ENCODE data around the gene GRN.

DNA sequence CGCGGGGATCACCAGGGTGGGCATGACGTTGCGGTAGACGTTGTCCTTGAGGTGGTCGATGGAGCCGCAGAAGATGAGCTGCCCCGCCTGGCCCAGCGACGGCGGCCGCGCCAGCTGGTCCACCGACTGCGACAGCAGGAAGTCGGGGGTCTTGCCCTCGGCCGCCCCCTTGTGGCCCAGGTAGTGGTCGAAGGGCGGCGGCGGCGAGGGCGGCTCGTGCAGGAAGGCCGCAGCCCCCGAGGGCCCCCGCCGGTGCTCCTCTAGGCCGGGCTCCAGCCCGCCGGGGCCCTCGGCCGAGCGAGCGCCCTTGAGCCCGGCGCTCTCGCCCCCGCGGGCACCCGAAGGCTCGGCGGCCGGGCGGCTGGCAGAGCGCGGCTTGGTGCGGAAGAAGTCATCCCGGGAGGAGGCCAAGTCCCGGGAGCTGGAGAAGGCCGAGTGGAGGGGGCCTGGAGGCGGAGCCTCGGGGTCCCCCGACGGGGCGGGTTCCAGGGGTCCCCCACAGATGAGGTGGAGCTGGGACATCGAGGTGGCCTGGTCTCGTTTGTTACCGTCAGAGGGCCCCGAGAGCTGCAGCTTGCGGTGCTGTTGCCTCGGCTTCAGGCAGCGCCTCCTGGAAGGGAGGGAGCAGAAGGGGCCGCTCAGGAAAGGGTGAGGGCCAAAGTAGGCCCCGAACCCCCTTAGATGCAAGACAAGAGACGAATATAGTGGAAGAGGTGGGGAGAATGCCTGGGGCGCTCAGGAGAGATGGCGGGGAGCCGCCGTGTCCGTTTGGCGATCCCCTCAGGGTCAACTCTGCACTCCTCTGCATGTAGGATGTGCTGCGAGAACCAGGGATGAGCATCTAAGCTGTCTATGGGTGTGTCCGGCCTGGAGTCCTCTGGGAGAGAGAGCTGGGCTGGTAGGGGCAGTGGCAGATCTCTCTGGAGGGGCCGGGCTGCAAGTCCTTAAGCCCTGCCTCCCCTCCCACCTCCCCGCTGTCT, 9.8 kb downstream of the GRN start:
- TF ChIP-seq ZNF720 (CRISPR knock-in tag; IDR thresholded peaks at IDR 0.05) (no peak), ZNF430 (CRISPR knock-in tag; IDR thresholded peaks at IDR 0.05) (no peak), AGO1 (IDR thresholded peaks at IDR 0.05; ENCODE audit: low read depth, low read length, poor library complexity, severe bottlenecking) (no peak), TBX2 (CRISPR knock-in tag; IDR thresholded peaks at IDR 0.05; ENCODE audit: borderline replicate concordance) (peak; percentile 56), MAZ (IDR thresholded peaks at IDR 0.05; ENCODE audit: borderline replicate concordance, low read depth, low read length) (0 out of 2 replicates have a peak, but pooled peaks have one; percentile 24), MAZ (CRISPR knock-in tag; IDR thresholded peaks at IDR 0.05; ENCODE audit: low read depth) (peak; percentile 81), IRF2 (CRISPR knock-in tag; IDR thresholded peaks at IDR 0.05) (peak; percentile 49; the same call in 1 of the 2 replicates), ZFP90 (CRISPR knock-in tag; IDR thresholded peaks at IDR 0.05; ENCODE audit: borderline replicate concordance) (0 out of 2 replicates have a peak, but pooled peaks have one; percentile 40), KDM5A (IDR thresholded peaks at IDR 0.05; ENCODE audit: borderline replicate concordance, low read length) (no peak), SRF (IDR thresholded peaks at IDR 0.05; ENCODE audit: low read depth, low read length) (no peak), CBX2 (IDR thresholded peaks at IDR 0.05; ENCODE audit: low read depth, low read length) (no peak), CBX2 (CRISPR knock-in tag; IDR thresholded peaks at IDR 0.05; ENCODE audit: low read depth) (no peak), RAD51 (IDR thresholded peaks at IDR 0.05; ENCODE audit: borderline replicate concordance) (no peak)
- TF ChIP-seq, protein P1, sequence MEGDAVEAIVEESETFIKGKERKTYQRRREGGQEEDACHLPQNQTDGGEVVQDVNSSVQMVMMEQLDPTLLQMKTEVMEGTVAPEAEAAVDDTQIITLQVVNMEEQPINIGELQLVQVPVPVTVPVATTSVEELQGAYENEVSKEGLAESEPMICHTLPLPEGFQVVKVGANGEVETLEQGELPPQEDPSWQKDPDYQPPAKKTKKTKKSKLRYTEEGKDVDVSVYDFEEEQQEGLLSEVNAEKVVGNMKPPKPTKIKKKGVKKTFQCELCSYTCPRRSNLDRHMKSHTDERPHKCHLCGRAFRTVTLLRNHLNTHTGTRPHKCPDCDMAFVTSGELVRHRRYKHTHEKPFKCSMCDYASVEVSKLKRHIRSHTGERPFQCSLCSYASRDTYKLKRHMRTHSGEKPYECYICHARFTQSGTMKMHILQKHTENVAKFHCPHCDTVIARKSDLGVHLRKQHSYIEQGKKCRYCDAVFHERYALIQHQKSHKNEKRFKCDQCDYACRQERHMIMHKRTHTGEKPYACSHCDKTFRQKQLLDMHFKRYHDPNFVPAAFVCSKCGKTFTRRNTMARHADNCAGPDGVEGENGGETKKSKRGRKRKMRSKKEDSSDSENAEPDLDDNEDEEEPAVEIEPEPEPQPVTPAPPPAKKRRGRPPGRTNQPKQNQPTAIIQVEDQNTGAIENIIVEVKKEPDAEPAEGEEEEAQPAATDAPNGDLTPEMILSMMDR (CRISPR knock-in tag; IDR thresholded peaks at IDR 0.05), result peak; percentile 87
- TF ChIP-seq, protein P2, sequence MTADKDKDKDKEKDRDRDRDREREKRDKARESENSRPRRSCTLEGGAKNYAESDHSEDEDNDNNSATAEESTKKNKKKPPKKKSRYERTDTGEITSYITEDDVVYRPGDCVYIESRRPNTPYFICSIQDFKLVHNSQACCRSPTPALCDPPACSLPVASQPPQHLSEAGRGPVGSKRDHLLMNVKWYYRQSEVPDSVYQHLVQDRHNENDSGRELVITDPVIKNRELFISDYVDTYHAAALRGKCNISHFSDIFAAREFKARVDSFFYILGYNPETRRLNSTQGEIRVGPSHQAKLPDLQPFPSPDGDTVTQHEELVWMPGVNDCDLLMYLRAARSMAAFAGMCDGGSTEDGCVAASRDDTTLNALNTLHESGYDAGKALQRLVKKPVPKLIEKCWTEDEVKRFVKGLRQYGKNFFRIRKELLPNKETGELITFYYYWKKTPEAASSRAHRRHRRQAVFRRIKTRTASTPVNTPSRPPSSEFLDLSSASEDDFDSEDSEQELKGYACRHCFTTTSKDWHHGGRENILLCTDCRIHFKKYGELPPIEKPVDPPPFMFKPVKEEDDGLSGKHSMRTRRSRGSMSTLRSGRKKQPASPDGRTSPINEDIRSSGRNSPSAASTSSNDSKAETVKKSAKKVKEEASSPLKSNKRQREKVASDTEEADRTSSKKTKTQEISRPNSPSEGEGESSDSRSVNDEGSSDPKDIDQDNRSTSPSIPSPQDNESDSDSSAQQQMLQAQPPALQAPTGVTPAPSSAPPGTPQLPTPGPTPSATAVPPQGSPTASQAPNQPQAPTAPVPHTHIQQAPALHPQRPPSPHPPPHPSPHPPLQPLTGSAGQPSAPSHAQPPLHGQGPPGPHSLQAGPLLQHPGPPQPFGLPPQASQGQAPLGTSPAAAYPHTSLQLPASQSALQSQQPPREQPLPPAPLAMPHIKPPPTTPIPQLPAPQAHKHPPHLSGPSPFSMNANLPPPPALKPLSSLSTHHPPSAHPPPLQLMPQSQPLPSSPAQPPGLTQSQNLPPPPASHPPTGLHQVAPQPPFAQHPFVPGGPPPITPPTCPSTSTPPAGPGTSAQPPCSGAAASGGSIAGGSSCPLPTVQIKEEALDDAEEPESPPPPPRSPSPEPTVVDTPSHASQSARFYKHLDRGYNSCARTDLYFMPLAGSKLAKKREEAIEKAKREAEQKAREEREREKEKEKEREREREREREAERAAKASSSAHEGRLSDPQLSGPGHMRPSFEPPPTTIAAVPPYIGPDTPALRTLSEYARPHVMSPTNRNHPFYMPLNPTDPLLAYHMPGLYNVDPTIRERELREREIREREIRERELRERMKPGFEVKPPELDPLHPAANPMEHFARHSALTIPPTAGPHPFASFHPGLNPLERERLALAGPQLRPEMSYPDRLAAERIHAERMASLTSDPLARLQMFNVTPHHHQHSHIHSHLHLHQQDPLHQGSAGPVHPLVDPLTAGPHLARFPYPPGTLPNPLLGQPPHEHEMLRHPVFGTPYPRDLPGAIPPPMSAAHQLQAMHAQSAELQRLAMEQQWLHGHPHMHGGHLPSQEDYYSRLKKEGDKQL (CRISPR knock-in tag; IDR thresholded peaks at IDR 0.05; ENCODE audit: low read depth), result no peak
